ENCODE results near the gene TAF1B.
A peak's percentile ranks its signal among the peaks of the same experiment; 100 is the strongest.
"Not testable (repeated sequence)": the region's sequence is repeated elsewhere in the genome, so short reads cannot be mapped to it uniquely, and the experiment has no call there.

The TAF1B gene

GRCh38 chr2:9918275-9918674, 75.0 kb downstream of the TAF1B start:
- Histone ChIP-seq H3K4me1 (ENCODE audit: control insufficient read depth, insufficient read depth, low read length) (peaks cover 17% of the 10 kb centered on the region), H3K4me3 (ENCODE audit: low read length) (no peak overlapping the region), H3K9ac (ENCODE audit: low read length) (no peak overlapping the region), H3K9me3 (ENCODE audit: control insufficient read depth, low read length) (no peaks in the 10 kb centered on the region), H3K36me3 (ENCODE audit: control insufficient read depth, insufficient read depth, low read length, severe bottlenecking) (peaks cover 20% of the 10 kb centered on the region), H3K27me3 (replicated peaks; ENCODE audit: control insufficient read depth, insufficient read depth, low read length) (no peaks in the 10 kb centered on the region)
- no peak for DNase-seq (ENCODE audit: low read depth)

GRCh38 chr2:9919512-9919911, 76.2 kb downstream of the TAF1B start:
- DNase-seq (ENCODE audit: low read depth), result no peak
- no peaks in the 10 kb centered on the region for H3K9me3 ChIP-seq (ENCODE audit: control insufficient read depth, low read length)
- peaks cover 17% of the 10 kb centered on the region for H3K4me1 ChIP-seq (ENCODE audit: control insufficient read depth, insufficient read depth, low read length)
- H3K36me3 ChIP-seq (ENCODE audit: control insufficient read depth, insufficient read depth, low read length, severe bottlenecking), result peaks cover 8% of the 10 kb centered on the region
- no peaks in the 10 kb centered on the region for H3K27me3 ChIP-seq (replicated peaks; ENCODE audit: control insufficient read depth, insufficient read depth, low read length)
- no peak overlapping the region for H3K4me3 ChIP-seq (ENCODE audit: low read length)
- H3K9ac ChIP-seq (ENCODE audit: low read length), result no peak overlapping the region

GRCh38 chr2:9927020-9927419, 83.7 kb downstream of the TAF1B start:
- not testable (repeated sequence) for DNase-seq (ENCODE audit: low read depth); H3K9me3 ChIP-seq (ENCODE audit: control insufficient read depth, low read length); H3K36me3 ChIP-seq (ENCODE audit: control insufficient read depth, insufficient read depth, low read length, severe bottlenecking); H3K4me3 ChIP-seq (ENCODE audit: low read length); H3K4me1 ChIP-seq (ENCODE audit: control insufficient read depth, insufficient read depth, low read length); H3K27me3 ChIP-seq (replicated peaks; ENCODE audit: control insufficient read depth, insufficient read depth, low read length); H3K9ac ChIP-seq (ENCODE audit: low read length)

GRCh38 chr2:9937258-9937657, 94.0 kb downstream of the TAF1B start:
- Histone ChIP-seq H3K4me3 (ENCODE audit: low read length) (no peak overlapping the region), H3K9me3 (ENCODE audit: control insufficient read depth, low read length) (no peaks in the 10 kb centered on the region), H3K4me1 (ENCODE audit: control insufficient read depth, insufficient read depth, low read length) (peaks cover 12% of the 10 kb centered on the region), H3K9ac (ENCODE audit: low read length) (no peak overlapping the region), H3K27me3 (replicated peaks; ENCODE audit: control insufficient read depth, insufficient read depth, low read length) (no peaks in the 10 kb centered on the region), H3K36me3 (ENCODE audit: control insufficient read depth, insufficient read depth, low read length, severe bottlenecking) (peaks cover 26% of the 10 kb centered on the region)
- DNase-seq (ENCODE audit: low read depth), result no peak

- H3K4me3 ChIP-seq (ENCODE audit: low read length), result no peak overlapping the region
- no peaks in the 10 kb centered on the region for H3K9me3 ChIP-seq (ENCODE audit: control insufficient read depth, low read length)
- no peak overlapping the region for H3K9ac ChIP-seq (ENCODE audit: low read length)
- no peak for DNase-seq (ENCODE audit: low read depth)
- no peaks in the 10 kb centered on the region for H3K27me3 ChIP-seq (replicated peaks; ENCODE audit: control insufficient read depth, insufficient read depth, low read length)
- peaks cover 12% of the 10 kb centered on the region for H3K4me1 ChIP-seq (ENCODE audit: control insufficient read depth, insufficient read depth, low read length)
- H3K36me3 ChIP-seq (ENCODE audit: control insufficient read depth, insufficient read depth, low read length, severe bottlenecking), result peaks cover 22% of the 10 kb centered on the region
Measured at GRCh38 chr2:9937968-9938367, 94.7 kb downstream of the TAF1B start.

GRCh38 chr2:9939587-9940485, 96.6 kb downstream of the TAF1B start:
- peaks cover 16% of the 10 kb centered on the region for H3K4me1 ChIP-seq (ENCODE audit: control insufficient read depth, insufficient read depth, low read length)
- DNase-seq (ENCODE audit: low read depth), result no peak
- no peaks in the 10 kb centered on the region for H3K27me3 ChIP-seq (replicated peaks; ENCODE audit: control insufficient read depth, insufficient read depth, low read length)
- H3K9me3 ChIP-seq (ENCODE audit: control insufficient read depth, low read length), result no peaks in the 10 kb centered on the region
- no peak overlapping the region for H3K9ac ChIP-seq (ENCODE audit: low read length)
- H3K4me3 ChIP-seq (ENCODE audit: low read length), result no peak overlapping the region
- H3K36me3 ChIP-seq (ENCODE audit: control insufficient read depth, insufficient read depth, low read length, severe bottlenecking), result peaks cover 6% of the 10 kb centered on the region

GRCh38 chr2:9941196-9941995, 98.1 kb downstream of the TAF1B start:
- Histone ChIP-seq H3K9me3 (ENCODE audit: control insufficient read depth, low read length) (no peaks in the 10 kb centered on the region), H3K27me3 (replicated peaks; ENCODE audit: control insufficient read depth, insufficient read depth, low read length) (peaks cover 8% of the 10 kb centered on the region), H3K36me3 (ENCODE audit: control insufficient read depth, insufficient read depth, low read length, severe bottlenecking) (no peaks in the 10 kb centered on the region), H3K4me3 (ENCODE audit: low read length) (no peak overlapping the region), H3K4me1 (ENCODE audit: control insufficient read depth, insufficient read depth, low read length) (peaks cover 16% of the 10 kb centered on the region), H3K9ac (ENCODE audit: low read length) (no peak overlapping the region)
- peak; percentile 76 for DNase-seq (ENCODE audit: low read depth)

GRCh38 chr2:9941996-9942390, 98.7 kb downstream of the TAF1B start:
- H3K4me3 ChIP-seq (ENCODE audit: low read length), result no peak overlapping the region
- no peaks in the 10 kb centered on the region for H3K36me3 ChIP-seq (ENCODE audit: control insufficient read depth, insufficient read depth, low read length, severe bottlenecking)
- H3K9ac ChIP-seq (ENCODE audit: low read length), result no peak overlapping the region
- H3K9me3 ChIP-seq (ENCODE audit: control insufficient read depth, low read length), result no peaks in the 10 kb centered on the region
- peaks cover 8% of the 10 kb centered on the region for H3K27me3 ChIP-seq (replicated peaks; ENCODE audit: control insufficient read depth, insufficient read depth, low read length)
- no peak for DNase-seq (ENCODE audit: low read depth)
- peaks cover 16% of the 10 kb centered on the region for H3K4me1 ChIP-seq (ENCODE audit: control insufficient read depth, insufficient read depth, low read length)

- H3K27me3 ChIP-seq (replicated peaks; ENCODE audit: control insufficient read depth, insufficient read depth, low read length), result peaks cover 8% of the 10 kb centered on the region
- no peaks in the 10 kb centered on the region for H3K9me3 ChIP-seq (ENCODE audit: control insufficient read depth, low read length)
- H3K4me1 ChIP-seq (ENCODE audit: control insufficient read depth, insufficient read depth, low read length), result peaks cover 16% of the 10 kb centered on the region
- no peak overlapping the region for H3K4me3 ChIP-seq (ENCODE audit: low read length)
- DNase-seq (ENCODE audit: low read depth), result peak; percentile 20
- no peak overlapping the region for H3K9ac ChIP-seq (ENCODE audit: low read length)
- H3K36me3 ChIP-seq (ENCODE audit: control insufficient read depth, insufficient read depth, low read length, severe bottlenecking), result no peaks in the 10 kb centered on the region
Measured at GRCh38 chr2:9944330-9944758, 101.1 kb downstream of the TAF1B start.

GRCh38 chr2:9945596-9945995, 102.3 kb downstream of the TAF1B start:
- H3K9me3 ChIP-seq (ENCODE audit: control insufficient read depth, low read length), result no peaks in the 10 kb centered on the region
- H3K4me3 ChIP-seq (ENCODE audit: low read length), result no peak overlapping the region
- peak; percentile 10 for DNase-seq (ENCODE audit: low read depth)
- no peak overlapping the region for H3K9ac ChIP-seq (ENCODE audit: low read length)
- H3K4me1 ChIP-seq (ENCODE audit: control insufficient read depth, insufficient read depth, low read length), result peaks cover 15% of the 10 kb centered on the region
- H3K36me3 ChIP-seq (ENCODE audit: control insufficient read depth, insufficient read depth, low read length, severe bottlenecking), result no peaks in the 10 kb centered on the region
- peaks cover 8% of the 10 kb centered on the region for H3K27me3 ChIP-seq (replicated peaks; ENCODE audit: control insufficient read depth, insufficient read depth, low read length)

- no peaks in the 10 kb centered on the region for H3K36me3 ChIP-seq (ENCODE audit: control insufficient read depth, insufficient read depth, low read length, severe bottlenecking)
- DNase-seq (ENCODE audit: low read depth), result no peak
- H3K4me1 ChIP-seq (ENCODE audit: control insufficient read depth, insufficient read depth, low read length), result peaks cover 10% of the 10 kb centered on the region
- H3K9me3 ChIP-seq (ENCODE audit: control insufficient read depth, low read length), result no peaks in the 10 kb centered on the region
- no peak overlapping the region for H3K9ac ChIP-seq (ENCODE audit: low read length)
- no peak overlapping the region for H3K4me3 ChIP-seq (ENCODE audit: low read length)
- peaks cover 8% of the 10 kb centered on the region for H3K27me3 ChIP-seq (replicated peaks; ENCODE audit: control insufficient read depth, insufficient read depth, low read length)
Measured at GRCh38 chr2:9946076-9946475, 102.8 kb downstream of the TAF1B start.

Measured in adipocyte (in vitro differentiated cells).